ENCODE results near the gene B3GNT7.
"Not testable (repeated sequence)": the region's sequence is repeated elsewhere in the genome, so short reads cannot be mapped to it uniquely, and the experiment has no call there.

Gene B3GNT7

GRCh38 chr2:231386446-231386845 lies 9.1 kb upstream of the B3GNT7 start:
- DNase-seq: no peak

- DNase-seq: no peak
Measured at GRCh38 chr2:231387904-231388724, 7.4 kb upstream of the B3GNT7 start.

- DNase-seq: no peak
Measured at GRCh38 chr2:231388725-231389346, 6.7 kb upstream of the B3GNT7 start.

GRCh38 chr2:231390667-231391066 lies 4.8 kb upstream of the B3GNT7 start:
- DNase-seq: no peak

- DNase-seq: no peak
Measured at GRCh38 chr2:231391981-231392380, 3.5 kb upstream of the B3GNT7 start.

GRCh38 chr2:231392431-231393148 lies 2.9 kb upstream of the B3GNT7 start:
- DNase-seq: no peak

- DNase-seq: peak; percentile 43
Measured at GRCh38 chr2:231393149-231394131, 2.1 kb upstream of the B3GNT7 start.

GRCh38 chr2:231394211-231395141 lies 1.0 kb upstream of the B3GNT7 start:
- no peak for DNase-seq

- DNase-seq: no peak
Measured at GRCh38 chr2:231396058-231396821, 730 bp downstream of the B3GNT7 start.

- DNase-seq: no peak
Measured at GRCh38 chr2:231397011-231397927, 1.8 kb downstream of the B3GNT7 start.

GRCh38 chr2:231397928-231398294 lies 2.4 kb downstream of the B3GNT7 start:
- no peak for DNase-seq

GRCh38 chr2:231398585-231398984 lies 3.1 kb downstream of the B3GNT7 start:
- no peak for DNase-seq

- DNase-seq: no peak
Measured at GRCh38 chr2:231399046-231399852, 3.7 kb downstream of the B3GNT7 start.

GRCh38 chr2:231399853-231400680 lies 4.6 kb downstream of the B3GNT7 start:
- DNase-seq: no peak

GRCh38 chr2:231400681-231401080 lies 5.2 kb downstream of the B3GNT7 start:
- not testable (repeated sequence) for DNase-seq

GRCh38 chr2:231401101-231401500 lies 5.6 kb downstream of the B3GNT7 start:
- DNase-seq: not testable (repeated sequence)

- not testable (repeated sequence) for DNase-seq
Measured at GRCh38 chr2:231403421-231404182, 8.1 kb downstream of the B3GNT7 start.

Data from CD4-positive, alpha-beta T cell treated with Interleukin-10 for 1 hour (primary cell).